Head of caudate nucleus (tissue), 42 donors: ENCODE data around the gene C19orf33.
A peak's percentile ranks its signal among the peaks of the same experiment; 100 is the strongest.
"Not testable (repeated sequence)": the region's sequence is repeated elsewhere in the genome, so short reads cannot be mapped to it uniquely, and the experiment has no call there.

Experiments
- DNase-seq, 42 donors: peaks; one replicate each; pipeline versions ENCODE4 v3.0.0 to v3.0.0-alpha.2; 2020 to 2021; ENCODE audit warnings: mixed read lengths in 7 of 42
- intact Hi-C: fragments of 100-400 bp; cut with DNase I; formaldehyde crosslinking; loops from one replicate; pipeline ENCODE4 v1.15.0; 2022

C19orf33 gene

GRCh38 chr19:38326591-38326990, 22.5 kb downstream of the C19orf33 start:
- no peak for DNase-seq
- intact Hi-C loops = no loop called here

- no peak for DNase-seq
- intact Hi-C loops = loop anchor here (5.0 to 10.0 kb wide), 3 partner anchors 82 to 185 kb away; no protein-coding TSS in a partner anchor
Observed at GRCh38 chr19:38329651-38330050, 25.6 kb downstream of the C19orf33 start.

DNA sequence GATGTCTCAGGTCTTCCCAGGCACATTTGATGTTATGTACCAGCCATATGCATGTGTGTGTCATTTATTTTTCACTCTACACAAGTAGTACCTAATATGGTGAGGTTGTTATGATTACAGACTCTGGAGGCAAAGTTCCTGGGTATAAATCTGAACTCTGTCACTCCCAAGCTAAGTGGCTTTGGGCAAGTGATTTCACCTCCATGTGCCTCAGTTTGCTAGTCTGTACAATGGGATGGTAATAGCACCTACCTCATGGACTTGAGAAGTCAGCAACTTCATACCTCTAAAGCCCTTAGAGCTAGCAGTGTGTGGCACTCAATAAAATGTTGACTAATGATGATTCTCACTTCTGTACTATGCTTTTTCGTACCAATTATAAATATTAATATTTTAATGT, 27.7 kb downstream of the C19orf33 start:
- intact Hi-C loops = loop anchor here (5.0 to 10.0 kb wide), 3 partner anchors 84 to 187 kb away; no protein-coding TSS in a partner anchor
- no peak for DNase-seq

- intact Hi-C loops = loop anchor here (5.0 to 10.0 kb wide), 3 partner anchors 86 to 188 kb away; no protein-coding TSS in a partner anchor
- DNase-seq = no peak
Observed at GRCh38 chr19:38333245-38333644, 29.2 kb downstream of the C19orf33 start.

DNA sequence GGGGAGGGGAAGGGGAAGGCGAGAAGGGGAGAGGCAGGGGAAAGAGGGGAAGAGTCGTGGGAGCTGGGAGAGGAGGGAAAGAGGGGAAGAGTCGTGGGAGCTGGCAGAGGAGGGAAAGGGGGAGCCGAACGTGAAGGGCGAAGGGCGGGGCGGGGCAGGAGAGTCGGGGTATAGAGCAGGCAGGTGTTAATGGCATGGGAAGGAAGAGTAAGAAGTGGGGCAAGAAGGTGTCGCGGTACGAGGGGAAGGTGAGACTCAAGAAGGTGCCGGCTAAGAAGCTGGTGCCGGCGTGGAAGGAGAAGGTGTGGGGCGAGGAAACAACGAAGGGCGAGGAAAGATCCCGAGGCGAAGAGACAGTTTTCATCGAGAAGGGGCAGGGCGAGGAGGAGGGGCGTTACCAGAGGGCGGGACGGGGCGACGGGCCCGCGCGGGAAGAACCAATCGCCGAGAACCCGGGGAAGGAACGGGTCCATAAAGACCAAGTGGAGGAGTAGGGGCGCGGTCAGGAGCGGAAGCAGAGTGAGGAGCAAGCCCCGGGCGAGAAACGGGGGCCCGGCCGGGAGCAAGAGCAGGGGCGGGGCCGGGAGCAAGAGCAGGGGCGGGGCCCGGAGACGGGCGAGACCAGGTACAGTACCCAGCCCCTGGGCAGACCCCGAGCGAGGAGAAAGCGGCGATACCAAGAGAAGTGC, 32.0 kb downstream of the C19orf33 start:
- intact Hi-C loops = loop anchor here (1.0 to 10.0 kb wide), 2 partner anchors 38 to 191 kb away; partner anchors contain the start of gene PSMD8
- DNase-seq = peak; percentile 88 to 99 (median 96)

GRCh38 chr19:38336638-38337359, 32.7 kb downstream of the C19orf33 start:
- DNase-seq = peak; percentile 80 to 98 (median 94)
- intact Hi-C loops = loop anchor here (1.0 to 10.0 kb wide), 2 partner anchors 38 to 192 kb away; partner anchors contain the start of gene PSMD8

- intact Hi-C loops = loop anchor here (10.0 kb wide), 1 partner anchor 193 kb away; no protein-coding TSS in a partner anchor
- DNase-seq = peak in 1 of 42 donors; percentile 23
Observed at GRCh38 chr19:38337360-38337653, 33.3 kb downstream of the C19orf33 start.

DNA sequence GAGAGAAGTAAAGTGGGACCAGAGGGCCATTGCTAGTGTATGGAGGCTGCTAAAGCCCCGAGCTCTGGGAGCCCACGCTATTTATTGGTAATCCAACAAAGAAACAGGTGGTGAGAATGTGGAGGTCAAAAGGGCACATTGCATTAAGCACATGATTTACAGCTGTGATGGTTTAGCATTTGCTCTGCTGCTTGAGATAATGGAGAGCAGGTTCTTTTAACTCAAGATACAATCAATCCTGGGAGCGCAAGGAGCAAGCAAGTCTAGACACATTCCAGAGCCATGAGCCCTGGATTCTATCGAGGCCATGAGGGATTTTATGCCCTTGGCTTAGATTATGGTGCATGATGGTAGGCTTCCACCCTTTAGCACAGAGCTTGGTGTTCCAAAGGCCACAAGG, 35.0 kb downstream of the C19orf33 start:
- DNase-seq = not testable (repeated sequence)
- intact Hi-C loops = loop anchor here (10.0 kb wide), 1 partner anchor 194 kb away; no protein-coding TSS in a partner anchor

GRCh38 chr19:38340927-38341326, 36.9 kb downstream of the C19orf33 start:
- intact Hi-C loops = no loop called here
- no peak for DNase-seq

DNA sequence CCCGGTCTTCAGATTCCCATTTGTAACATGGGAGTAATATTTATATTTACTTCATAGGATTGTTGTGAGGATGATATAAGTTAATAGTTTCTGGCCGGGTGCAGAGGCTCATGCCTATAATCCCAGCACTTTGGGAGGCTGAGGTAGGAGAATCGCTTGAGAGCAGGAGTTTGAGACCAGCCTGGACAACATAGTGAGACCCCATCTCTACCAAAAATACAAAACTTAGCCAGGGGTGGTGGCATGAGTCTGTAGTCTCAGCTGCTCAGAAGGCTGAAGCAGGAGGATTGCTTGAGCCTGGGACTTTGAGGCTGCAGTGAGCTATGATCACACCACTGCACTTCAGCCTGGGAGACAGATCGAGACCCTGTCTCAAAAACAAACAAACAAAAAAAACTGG, 42.8 kb downstream of the C19orf33 start:
- no peak for DNase-seq
- intact Hi-C loops = no loop called here

DNA sequence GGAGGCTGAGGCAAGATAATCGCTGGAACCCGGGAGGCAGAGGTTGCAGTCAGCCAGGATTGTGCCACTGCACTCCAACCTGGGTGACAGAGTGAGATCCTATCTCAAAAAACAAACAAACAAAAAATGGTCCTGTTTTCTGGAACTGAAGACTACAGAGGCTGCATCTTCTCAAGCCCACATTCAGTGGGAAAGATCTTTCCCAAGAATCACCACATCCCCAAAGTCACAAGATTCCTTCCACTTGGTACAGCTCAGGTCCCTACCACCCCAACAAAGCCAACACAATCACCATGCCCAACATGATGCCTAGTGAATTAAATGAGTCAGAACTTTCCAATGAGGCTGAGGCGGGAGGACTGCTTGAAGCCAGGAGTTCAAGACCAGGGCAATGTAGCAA, 46.8 kb downstream of the C19orf33 start:
- intact Hi-C loops = no loop called here
- no peak for DNase-seq

GRCh38 chr19:38351865-38352395, 47.9 kb downstream of the C19orf33 start:
- intact Hi-C loops = no loop called here
- no peak for DNase-seq

DNA sequence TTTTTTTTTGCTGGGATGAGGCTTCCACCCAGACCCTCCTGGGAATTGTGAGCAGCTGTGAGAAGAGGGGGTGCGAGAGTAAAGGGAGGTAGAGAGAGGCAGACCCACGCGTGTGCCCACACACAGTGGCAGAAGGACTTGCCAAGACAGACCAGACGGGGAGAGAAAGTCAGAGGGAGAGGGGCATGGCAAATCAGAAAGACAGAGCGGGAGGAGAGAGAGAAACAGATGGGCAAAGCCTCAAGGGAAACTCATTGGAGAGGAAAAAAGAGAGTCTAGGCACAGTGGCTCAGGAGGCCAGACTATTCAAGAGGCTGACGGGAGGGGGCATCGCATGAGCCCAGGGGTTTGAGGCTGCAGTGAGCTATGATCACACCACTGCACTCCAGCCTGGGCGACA, 48.6 kb downstream of the C19orf33 start:
- intact Hi-C loops = no loop called here
- no peak for DNase-seq
